GM19035 (cell line): ENCODE results near the gene FNDC8.
"Not testable (repeated sequence)": the region's sequence is repeated elsewhere in the genome, so short reads cannot be mapped to it uniquely, and the experiment has no call there.

ENCODE experiments used
- ATAC-seq: cut with Tn5 transposase; IDR thresholded peaks from one replicate; pipeline ENCODE4 v1.9.1; 2021; ENCODE audit not compliant: unreplicated experiment

The FNDC8 gene

GRCh38 chr17:35121315-35121714 lies at the start of gene FNDC8:
TSS of gene FNDC8 (plus strand) at chr17:35121615. CDS start at chr17:35121694, 79 bp downstream.
- no peak for ATAC-seq

DNA sequence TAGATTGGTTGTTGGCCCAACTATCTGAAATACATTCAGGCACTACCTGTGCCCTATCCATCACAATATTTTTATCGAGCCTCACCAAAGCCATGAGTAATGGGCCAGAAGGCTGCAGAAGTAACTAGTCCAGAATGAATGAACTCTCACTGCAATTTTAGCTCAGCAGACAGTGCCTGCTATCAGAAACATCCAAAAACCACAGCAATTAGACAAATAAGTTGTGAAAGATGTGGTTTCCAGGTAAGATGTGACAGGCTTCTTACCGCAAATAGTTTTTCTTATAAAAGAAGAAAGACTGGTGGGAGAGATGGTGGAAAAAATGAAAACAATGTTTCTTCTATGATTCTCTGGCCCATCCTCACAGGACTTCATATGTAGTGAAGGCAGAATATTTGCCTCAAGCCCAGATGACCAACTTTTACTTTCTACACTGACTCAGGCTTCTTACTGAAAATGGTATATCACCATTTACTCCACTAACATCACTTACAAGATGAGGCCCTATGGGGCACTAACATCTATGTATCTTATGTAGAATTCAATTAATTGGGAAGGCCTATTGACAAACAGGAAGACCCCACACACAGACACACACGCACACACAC lies 48.1 kb upstream of the FNDC8 start:
- ATAC-seq, result no peak

GRCh38 chr17:35073991-35074627 lies 47.3 kb upstream of the FNDC8 start:
- no peak for ATAC-seq

DNA sequence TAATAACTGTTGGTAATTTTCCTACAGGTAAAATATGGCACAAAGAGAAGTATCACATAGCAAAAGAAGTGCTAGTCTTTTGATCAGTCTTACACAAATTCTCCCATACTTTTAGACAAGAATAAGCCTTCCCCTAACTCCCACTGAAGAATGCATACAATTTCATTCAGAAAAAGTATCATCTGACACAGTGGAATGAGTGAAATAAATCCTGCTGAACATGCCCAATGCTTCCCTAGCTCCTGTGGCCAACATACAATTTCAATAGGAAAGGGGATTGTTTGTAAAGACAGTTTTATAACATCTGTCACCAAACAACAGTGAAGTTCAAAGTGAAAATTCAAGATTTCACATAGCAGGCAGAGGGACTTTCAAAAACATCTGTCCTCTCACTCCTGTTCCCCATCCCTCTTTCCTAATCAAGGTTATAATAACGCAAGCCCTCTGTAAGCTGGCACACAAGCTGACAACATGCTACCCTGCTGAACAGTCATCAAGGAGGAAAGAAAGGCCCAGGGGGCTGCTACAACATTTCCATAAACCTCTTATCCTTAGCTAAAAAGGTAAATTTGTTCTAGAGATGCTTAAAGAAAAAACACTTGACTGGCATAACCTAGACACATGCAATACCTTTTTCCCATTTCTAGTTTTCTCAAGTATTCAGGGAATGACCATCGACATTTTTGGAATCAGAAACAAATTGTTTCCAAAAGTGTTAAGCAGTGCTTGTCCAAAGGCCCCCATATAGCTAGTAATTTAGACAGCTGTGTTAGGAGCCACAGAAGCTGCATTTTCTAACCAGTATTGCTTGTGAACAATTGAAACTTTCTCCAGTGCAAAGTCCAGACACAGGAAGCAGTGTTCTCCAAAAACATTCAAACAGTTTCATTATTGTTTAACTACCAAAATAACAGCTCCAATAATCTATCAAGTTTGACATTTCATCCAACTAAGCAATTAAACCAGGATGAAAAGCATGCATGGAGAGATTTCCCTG lies 46.4 kb upstream of the FNDC8 start:
- no peak for ATAC-seq

- ATAC-seq, result no peak
These were observed 44.5 kb upstream of the FNDC8 start for GRCh38 chr17:35076874-35077273.

GRCh38 chr17:35079547-35080423 lies 41.6 kb upstream of the FNDC8 start:
- no peak for ATAC-seq

DNA sequence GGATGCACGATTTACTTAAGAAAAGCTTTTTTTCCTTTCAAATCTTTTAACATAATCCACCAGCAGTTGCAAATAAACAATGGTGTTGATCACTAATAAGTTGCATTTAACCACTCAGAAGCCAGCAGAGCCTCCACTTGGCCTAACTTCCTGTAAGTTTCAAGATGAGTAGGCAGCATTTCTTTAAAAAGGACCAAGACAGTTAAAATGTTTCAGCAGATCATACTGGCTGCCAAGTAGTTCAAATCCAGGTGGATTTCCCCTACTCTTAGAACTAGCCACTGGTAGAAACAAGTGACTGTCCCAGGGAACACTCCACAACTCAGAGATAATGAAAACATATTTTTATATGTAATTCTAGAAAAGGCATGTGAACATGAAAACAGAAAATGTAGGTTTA lies 40.9 kb upstream of the FNDC8 start:
- ATAC-seq, result no peak

DNA sequence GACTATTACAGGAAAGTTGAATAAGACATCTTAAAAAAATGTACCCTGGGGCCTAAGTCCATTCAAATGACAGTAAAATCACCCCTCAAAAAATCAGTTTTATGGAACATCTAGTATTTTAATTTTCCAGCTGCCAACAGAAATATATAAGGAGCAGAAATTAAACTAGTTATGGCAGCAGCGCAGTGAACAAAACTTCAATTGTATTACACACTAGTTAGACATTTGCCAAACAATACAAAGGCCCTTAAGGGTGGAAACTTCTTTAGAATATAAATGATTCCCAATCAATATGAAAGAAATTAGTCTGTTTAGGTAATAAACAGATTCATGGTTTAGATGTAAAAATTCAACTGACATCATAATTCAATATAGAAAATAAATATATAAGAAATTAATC lies 39.8 kb upstream of the FNDC8 start:
- ATAC-seq, result no peak

GRCh38 chr17:35082073-35082657 lies 39.2 kb upstream of the FNDC8 start:
- ATAC-seq, result no peak

GRCh38 chr17:35083071-35083470 lies 38.3 kb upstream of the FNDC8 start:
- no peak for ATAC-seq

DNA sequence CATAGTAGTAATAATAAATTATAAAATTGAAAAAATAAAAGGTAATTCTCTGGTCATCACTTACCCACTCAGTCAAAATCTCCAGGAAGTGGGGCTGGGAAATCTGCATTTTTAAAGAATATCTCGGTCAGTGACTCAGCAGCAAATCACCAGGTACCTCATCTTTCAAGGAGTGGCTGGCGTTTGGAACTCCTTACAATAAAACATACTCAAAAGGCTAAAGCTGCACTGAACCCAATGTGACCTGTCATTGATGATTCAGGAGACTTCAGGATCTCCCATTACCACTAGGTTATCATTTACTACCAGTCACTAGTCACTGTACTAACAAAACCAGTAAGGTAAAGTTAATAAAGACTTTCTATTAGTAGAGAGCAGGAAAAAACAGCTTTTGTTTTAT lies 36.4 kb upstream of the FNDC8 start:
- ATAC-seq, result no peak

DNA sequence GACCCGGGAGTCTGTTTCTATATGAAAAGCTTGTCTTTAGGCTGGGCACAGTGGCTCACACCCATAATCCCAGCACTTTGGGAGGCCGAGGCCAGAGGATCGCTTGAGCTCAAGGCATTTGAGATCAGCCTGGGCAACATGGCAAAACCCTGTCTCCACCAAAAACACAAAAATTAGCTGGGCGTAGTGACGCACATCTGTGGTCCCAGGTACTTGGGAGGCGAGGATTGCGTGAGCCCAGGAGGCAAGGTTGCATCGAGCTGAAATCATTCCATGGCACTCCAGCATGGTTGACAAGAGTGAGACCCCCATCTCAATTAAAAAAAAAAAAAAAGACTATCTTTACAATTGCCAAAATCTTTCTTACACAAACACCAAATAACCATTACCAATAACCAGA lies 35.3 kb upstream of the FNDC8 start:
- no peak for ATAC-seq

- no peak for ATAC-seq
These were observed 34.4 kb upstream of the FNDC8 start for GRCh38 chr17:35086931-35087573.

DNA sequence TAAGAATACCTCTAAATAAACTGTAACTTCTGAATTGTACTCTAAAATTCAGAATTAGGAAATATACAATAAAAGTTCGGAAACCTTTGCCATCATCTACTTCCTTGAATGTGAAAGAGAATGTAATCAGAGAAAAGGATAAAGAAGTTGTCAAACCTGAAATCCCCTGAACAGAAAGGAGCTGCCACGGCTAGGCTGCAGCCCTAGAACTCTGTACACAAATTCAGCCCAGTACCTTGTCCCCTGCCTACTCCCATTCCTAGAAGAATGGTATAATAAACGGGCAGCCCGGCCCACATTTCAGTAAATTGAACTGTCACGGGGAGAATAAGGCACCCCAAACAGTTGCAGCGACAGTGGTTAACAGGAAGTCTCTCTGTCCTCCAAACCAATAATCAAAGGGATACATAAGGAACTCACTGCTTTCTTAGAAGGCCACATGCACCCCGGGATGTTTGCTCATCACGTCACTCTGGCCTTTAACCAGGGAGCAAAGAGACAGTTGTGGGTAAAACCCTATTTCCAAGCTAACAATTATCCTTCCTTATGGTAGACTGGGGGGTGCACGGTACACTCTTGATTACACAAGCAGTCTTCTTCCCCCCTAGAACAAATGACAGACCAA lies 33.6 kb upstream of the FNDC8 start:
- ATAC-seq, result no peak

- no peak for ATAC-seq
These were observed 33.0 kb upstream of the FNDC8 start for GRCh38 chr17:35088356-35088880.

DNA sequence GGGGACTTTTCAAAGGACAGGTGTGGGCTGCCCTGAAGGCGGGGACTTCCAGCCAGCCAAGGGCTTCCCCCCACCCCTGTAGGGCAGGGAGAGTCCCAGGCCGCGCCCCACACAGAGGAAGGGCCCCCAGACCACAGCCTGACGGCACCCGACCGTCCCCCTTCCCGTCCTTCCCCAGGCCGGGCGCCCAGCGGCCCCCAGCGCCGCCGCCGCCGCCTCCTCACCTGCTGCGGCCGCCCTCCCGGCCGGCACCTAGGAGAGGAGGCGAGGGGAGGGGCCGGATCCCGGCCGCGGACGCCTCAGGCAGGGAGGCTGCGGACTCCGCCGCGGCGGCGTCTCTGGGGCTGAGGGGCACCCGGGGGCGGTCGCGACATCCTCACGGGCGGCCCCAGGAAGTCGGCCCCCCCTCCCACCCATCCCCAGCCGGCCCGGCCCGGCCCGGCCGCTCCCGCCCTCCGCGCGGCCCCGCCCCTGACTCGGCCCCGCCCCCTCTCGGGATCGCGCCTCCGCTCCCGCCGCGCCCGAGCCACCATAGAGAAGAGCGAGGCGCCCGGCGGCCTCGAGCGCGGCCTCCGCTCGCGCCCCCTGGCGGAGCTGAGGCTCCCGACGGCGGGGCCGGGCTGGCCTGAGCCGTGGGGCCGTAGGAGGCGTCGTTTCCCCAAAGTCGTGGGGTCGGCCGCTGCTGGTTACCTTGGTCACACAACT lies 32.4 kb upstream of the FNDC8 start:
- peak; percentile 78 for ATAC-seq

- peak; percentile 26 for ATAC-seq
These were observed 31.7 kb upstream of the FNDC8 start for GRCh38 chr17:35089586-35090296.

DNA sequence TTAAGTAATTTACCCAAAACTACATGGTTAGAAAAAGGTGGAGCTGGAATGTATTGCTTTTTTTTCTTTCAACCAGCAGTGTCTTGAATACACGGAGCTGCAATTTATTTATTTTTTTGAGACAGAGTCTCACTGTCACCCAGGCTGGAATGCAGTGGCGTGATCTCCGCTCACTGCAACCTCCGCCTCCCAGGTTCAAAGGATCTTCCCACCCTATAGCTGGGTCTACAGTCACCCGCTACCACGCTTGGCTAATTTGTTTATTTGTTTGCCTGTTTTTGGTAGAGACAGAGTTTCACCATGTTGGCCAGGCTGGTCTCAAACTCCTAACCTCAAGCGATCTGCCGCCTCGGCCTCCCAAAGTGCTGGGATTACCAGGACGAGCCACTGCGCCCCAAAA lies 30.7 kb upstream of the FNDC8 start:
- ATAC-seq, result not testable (repeated sequence)
